Epidermal melanocyte (primary cell): Measurements from ENCODE around the gene LRRC9.
"Not testable (repeated sequence)": the region's sequence is repeated elsewhere in the genome, so short reads cannot be mapped to it uniquely, and the experiment has no call there.

Experiments used
- DNase-seq: peaks from one replicate; pipeline ENCODE4 v3.0.0; 2011; ENCODE audit warnings: low spot score; ENCODE audit not compliant: insufficient read length

The LRRC9 gene

DNA sequence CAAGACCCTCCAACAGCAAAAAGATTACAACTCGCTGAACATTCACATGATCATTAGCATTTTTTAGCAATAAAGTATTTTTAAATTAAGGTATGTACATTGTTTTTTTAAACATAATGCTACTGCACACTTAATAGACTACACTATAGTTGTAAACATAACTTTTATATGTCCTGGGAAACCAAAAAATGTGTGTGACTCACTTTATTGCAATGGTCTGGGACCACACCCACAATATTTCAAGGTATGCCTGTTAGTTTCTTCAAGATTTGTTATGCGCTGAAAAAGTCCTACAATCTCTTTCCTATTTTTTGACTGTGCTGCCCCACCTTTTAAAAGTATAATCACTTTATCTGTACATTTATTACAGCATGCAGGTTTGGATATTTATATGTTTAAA is 141.4 kb downstream of the LRRC9 start:
- DNase-seq = no peak

DNA sequence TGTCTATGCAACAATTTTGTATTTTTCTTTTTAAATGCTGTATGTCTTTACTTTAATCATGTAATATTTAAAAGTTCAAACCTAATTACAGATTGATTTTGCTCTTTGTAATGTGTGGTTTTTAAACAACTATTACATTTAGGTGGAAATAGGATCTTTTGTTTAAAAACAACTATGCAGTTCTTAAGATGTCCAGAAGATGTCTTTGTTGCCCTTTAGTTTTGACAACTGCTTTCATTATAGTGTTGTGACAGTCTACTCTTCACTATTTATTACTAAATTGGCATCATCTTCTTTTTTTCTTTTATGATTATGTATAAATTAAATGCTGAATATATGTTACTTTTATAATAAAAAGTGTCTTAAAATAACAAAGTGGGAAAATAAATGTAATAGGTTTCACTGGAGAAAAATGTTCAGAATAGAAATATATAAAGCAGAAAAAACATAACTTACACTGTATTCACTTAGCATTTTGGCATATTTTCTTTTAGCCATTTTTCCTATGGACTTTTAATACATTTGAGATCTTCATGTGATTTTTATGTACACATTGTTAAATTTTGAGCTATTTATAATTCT is 144.6 kb downstream of the LRRC9 start:
- no peak for DNase-seq

DNA sequence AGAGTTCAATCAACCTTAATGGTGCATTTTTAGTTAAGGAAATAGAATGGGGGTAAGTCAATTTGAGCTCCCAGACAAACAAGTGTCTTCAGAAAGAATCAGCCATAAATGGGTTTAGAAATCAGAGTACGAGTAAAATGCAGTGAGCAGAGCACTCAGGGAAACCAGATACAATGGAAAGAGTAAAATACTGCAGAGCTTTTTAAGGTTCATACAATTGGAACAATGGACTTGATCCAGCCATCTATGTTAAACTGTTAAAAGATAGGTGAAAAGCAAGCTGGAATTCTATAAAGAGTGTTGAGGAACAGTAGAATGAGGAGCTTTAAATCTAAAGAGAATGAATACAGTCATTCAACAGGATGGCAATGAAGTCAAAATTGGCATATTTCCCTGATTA is 147.9 kb downstream of the LRRC9 start:
- no peak for DNase-seq

GRCh38 chr14:60079723-60080122 is 159.8 kb downstream of the LRRC9 start:
- no peak for DNase-seq

- DNase-seq = no peak
Measured at GRCh38 chr14:60085085-60085484, 165.1 kb downstream of the LRRC9 start.

DNA sequence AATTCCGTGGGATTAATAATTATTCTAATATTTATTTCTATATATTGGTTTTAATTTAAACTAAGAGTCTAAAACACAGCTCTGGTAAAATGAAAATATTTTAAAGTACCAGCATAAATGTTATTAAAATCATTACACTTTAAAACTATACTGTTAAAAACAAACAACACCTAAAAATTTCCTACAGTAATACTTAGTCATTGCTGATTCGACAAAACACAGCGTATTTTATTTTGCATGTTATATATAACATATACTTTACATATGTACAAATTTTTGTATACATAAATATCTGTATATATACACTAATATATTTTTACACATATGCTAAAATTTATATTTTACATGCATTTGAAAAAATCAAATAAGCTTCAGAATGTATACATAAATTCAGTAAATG is 165.7 kb downstream of the LRRC9 start:
- DNase-seq = no peak

- no peak for DNase-seq
Measured at GRCh38 chr14:60087668-60088067, 167.7 kb downstream of the LRRC9 start.

- no peak for DNase-seq
Measured at GRCh38 chr14:60089221-60089620, 169.3 kb downstream of the LRRC9 start.

DNA sequence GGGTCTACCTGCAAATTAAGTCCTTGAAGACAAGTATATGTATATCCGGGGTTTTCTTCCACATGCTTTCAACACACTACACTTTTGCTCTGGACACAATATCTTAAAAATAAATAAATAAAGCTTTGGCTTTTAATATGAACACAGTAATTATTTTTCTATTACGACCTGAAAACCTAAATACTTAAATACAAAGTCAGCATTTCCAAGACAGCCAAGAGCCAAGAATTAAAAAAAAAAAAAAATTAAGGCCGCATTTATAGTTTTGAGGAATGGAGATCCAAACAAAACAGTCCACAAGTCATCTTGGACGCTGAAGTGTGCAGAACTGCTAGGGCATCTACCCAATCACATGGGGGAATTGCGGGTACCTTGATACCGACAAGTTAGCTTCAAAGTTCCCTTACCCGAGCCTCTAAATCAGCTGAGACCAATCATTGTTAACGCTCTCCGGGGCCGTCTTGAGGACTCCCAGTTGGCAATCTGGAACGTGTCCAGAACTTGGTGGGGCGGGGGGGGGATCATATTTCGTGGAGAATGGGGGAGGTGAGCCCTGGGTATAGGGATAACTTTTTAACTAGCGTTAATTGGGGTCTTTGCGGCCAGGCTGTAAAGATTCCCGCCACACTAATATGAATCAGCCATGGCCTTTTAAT is 171.0 kb downstream of the LRRC9 start:
- no peak for DNase-seq

- DNase-seq = peak; percentile 74
Measured at GRCh38 chr14:60091550-60092525, 171.9 kb downstream of the LRRC9 start, which contains the start of gene PCNX4. PCNX4 (plus strand) TSS chr14:60091923; CDS start chr14:60107639, 15,716 bp downstream.

- DNase-seq = no peak
Measured at GRCh38 chr14:60092526-60092920, 172.6 kb downstream of the LRRC9 start.

- no peak for DNase-seq
Measured at GRCh38 chr14:60093080-60093479, 173.1 kb downstream of the LRRC9 start.

DNA sequence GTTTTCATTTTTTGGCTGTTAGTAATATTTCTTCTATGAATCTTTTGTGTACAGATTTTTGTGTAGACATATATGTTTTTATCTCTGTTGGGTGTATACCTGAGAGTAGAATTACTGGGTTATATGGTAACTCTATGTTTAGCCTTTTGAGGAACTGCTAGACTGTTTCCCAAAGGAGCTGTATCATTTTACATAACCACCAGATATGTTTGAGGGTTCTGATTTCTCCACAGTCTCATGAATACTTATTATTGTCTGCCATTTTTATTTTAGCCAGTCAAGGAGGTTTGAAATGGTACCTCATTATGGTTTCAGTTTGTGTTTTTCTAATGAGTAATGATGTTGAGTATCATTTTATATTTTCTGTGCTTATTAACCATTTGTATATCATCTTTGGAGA is 173.7 kb downstream of the LRRC9 start:
- no peak for DNase-seq

DNA sequence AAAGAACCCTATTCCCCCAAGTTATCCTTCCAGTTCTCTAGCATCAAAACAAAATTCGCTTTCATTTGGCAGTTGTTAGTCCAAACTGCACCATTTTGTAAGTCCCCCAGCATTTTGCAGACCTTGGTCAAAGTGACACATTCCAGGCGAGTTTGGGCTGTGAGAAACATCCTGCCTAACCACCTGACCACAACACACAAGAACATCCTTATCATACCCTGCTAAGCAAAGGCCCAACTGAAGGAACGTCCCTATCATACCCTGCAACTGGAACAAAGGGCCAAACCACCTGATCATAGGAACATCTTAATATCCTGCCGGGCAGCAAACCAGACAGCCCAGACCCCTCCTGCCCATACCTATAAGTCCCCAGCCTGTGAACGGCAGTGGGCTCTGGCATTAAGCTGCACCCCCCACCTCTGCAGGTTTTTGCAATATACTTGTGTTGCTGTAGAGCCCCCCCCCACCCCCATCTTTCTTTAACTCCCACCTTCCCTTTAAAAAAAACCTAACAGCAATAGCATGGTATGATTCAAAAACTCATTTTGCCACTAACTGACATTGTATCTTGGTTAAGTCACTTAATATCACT is 174.5 kb downstream of the LRRC9 start:
- no peak for DNase-seq

GRCh38 chr14:60095231-60095630 is 175.3 kb downstream of the LRRC9 start:
- DNase-seq = no peak

GRCh38 chr14:60095781-60096450 is 176.0 kb downstream of the LRRC9 start:
- DNase-seq = no peak

GRCh38 chr14:60097974-60098373 is 178.0 kb downstream of the LRRC9 start:
- DNase-seq = no peak

DNA sequence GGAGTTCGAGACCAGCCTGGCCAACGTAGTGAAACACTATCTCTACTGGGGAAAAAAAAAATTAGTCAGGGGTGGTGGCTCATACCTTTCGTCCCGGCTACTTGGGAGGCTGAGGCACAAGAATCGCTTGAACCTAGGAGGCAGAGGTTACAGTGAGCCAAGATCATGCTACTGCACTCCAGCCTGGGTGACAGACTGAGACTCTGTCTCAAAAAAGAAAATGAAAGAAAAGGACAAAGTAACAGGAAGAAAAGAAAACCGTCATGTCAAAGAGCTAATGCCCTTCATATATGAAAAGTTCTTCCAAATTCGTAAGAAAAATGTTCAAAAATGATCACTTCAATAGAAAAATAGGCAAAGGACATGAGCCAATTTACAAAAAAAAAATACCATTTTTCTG is 179.9 kb downstream of the LRRC9 start:
- not testable (repeated sequence) for DNase-seq

GRCh38 chr14:60101786-60102185 is 181.8 kb downstream of the LRRC9 start:
- DNase-seq = no peak

DNA sequence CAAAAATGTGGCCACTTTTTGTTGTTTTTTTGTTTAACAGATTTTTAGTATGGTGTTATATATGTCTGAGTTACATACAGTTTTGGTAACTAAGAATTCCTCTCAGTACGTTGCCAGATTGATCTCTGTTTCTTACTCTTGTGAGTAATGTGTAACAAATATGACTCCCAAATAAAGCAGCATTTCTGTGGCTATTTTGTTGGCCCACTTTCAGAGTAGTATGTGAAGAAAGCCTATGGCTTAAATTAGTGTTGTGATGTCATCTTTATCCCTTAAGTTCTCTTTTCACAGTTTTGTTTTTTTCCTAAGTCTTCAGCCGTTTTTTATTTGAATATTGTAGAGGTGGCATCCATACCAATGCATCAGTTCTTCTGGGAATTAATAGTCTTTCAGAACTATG is 182.4 kb downstream of the LRRC9 start:
- DNase-seq = no peak

DNA sequence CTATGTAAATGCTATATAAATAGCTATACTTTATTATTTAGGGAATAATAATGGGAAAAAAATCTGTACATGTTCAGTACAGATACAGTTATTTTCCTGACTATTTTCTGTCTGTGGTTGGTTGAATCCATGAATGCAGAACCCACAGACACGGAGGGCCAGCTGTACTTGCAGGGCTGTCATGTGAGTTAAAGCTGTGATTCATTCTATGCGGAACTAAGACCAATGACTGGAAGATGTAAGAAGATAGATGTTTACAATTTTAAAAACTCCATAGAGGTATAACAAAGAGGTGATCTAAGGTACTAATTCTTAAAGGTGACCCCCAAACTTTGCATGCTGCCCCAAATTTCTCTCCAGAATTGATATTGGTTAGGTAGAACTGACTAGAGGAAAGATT is 186.4 kb downstream of the LRRC9 start:
- peak; percentile 33 for DNase-seq
